HCT116 (cell line): ENCODE measurements around the gene CELA2A.

Experiments used
- CTCF ChIP-seq, 3 experiments: fragments of 200-600 bp in 1 of 3; sonication (generic) in 1 of 3; IDR thresholded peaks in 2 of 3; conservative IDR thresholded peaks in 1 of 3; 2 replicates each; pipeline ENCODE4 v1.5.1; 2012 to 2017; ENCODE audit warnings: low read depth in 2 of 3, low read length in 2 of 3, antibody characterized with exemption in 1 of 3, borderline replicate concordance in 1 of 3, control low read depth in 1 of 3, mild to moderate bottlenecking in 1 of 3, mixed read lengths in 1 of 3, mixed run types in 1 of 3, moderate library complexity in 1 of 3; ENCODE audit not compliant: insufficient read depth in 1 of 3
- EZH2 ChIP-seq: fragments of 200-600 bp; sonication (generic); IDR thresholded peaks from 2 replicates; pipeline ENCODE4 v1.6.1; 2017; ENCODE audit warnings: antibody characterized with exemption, mixed run types
- EZH2phosphoT487 ChIP-seq: fragments of 200-600 bp; IDR thresholded peaks from 2 replicates; pipeline ENCODE4 v1.6.1; 2018; ENCODE audit warnings: antibody characterized with exemption, borderline replicate concordance
- JUND ChIP-seq: IDR thresholded peaks from 2 replicates; pipeline ENCODE4 v1.6.1; 2012
- MAX ChIP-seq: IDR thresholded peaks from 2 replicates; pipeline ENCODE4 v1.6.1; 2012
- POLR2A ChIP-seq: IDR thresholded peaks from 2 replicates; pipeline ENCODE4 v1.7.0; 2011; ENCODE audit warnings: borderline replicate concordance; ENCODE audit not compliant: insufficient read depth, insufficient read length; ENCODE audit errors: extremely low read depth
- POLR2AphosphoS5 ChIP-seq: IDR thresholded peaks from 2 replicates; pipeline ENCODE4 v1.6.1; 2011; ENCODE audit warnings: mild to moderate bottlenecking, low read depth, low read length, moderate library complexity
- REST ChIP-seq: IDR thresholded peaks from 2 replicates; pipeline ENCODE4 v1.6.1; 2012; ENCODE audit warnings: low read depth
- SRF ChIP-seq: IDR thresholded peaks from 2 replicates; pipeline ENCODE4 v1.6.1; 2012; ENCODE audit warnings: low read depth
- YY1 ChIP-seq: IDR thresholded peaks from 2 replicates; pipeline ENCODE4 v1.6.1; 2011; ENCODE audit warnings: low read length, low read depth, moderate library complexity, mild to moderate bottlenecking; ENCODE audit not compliant: insufficient replicate concordance; ENCODE audit errors: extremely low read depth
- ZBTB33 ChIP-seq: IDR thresholded peaks from 2 replicates; pipeline ENCODE4 v1.6.1; 2011; ENCODE audit warnings: mild to moderate bottlenecking, low read length, moderate library complexity; ENCODE audit not compliant: insufficient replicate concordance; ENCODE audit errors: extremely low read depth

GRCh38 chr1:15424981-15425380 lies 31.6 kb upstream of the CELA2A start:
- TF ChIP-seq POLR2AphosphoS5 = no peak
- TF ChIP-seq CTCF (IDR thresholded peaks at IDR 0.05 in 2 of 3, conservative IDR thresholded peaks at IDR 0.05 in 1 of 3; ENCODE audit: borderline replicate concordance in 1 of 3, insufficient read depth in 1 of 3, low read depth in 2 of 3, low read length in 2 of 3) = no peak
- TF ChIP-seq POLR2A = no peak
- TF ChIP-seq EZH2phosphoT487 = no peak
- TF ChIP-seq REST = no peak
- no peak for TF ChIP-seq ZBTB33
- no peak for TF ChIP-seq EZH2
- TF ChIP-seq MAX = no peak
- TF ChIP-seq SRF = no peak
- no peak for TF ChIP-seq JUND
- no peak for TF ChIP-seq YY1
